ENCODE data around the gene TXNDC16. TPM values are rescaled to one million over a fixed set of nuclear protein-coding genes. Genes with fewer than 3 reads are reported as not detected.

The TXNDC16 gene
- total RNA-seq, 1 experiment from 2014 or later: 13.2 TPM

GRCh38 chr14:52412426-52412825 is 139.9 kb downstream of the TXNDC16 start:
- Histone ChIP-seq H3K4me1 (ENCODE audit: insufficient read depth, low read length) (no peaks in the 10 kb centered on the region), H3K18ac (ENCODE audit: insufficient read length, low read depth, low read length) (no peak overlapping the region), H3K56ac (ENCODE audit: insufficient read length, low read depth, low read length) (no peak overlapping the region), H3K14ac (ENCODE audit: insufficient read depth, low read length) (no peak overlapping the region), H2BK120ac (ENCODE audit: low read depth, low read length, poor library complexity, severe bottlenecking) (no peak overlapping the region), H3K23ac (ENCODE audit: insufficient read length, low read depth, low read length) (no peak overlapping the region), H4K91ac (ENCODE audit: insufficient read length, low read depth, low read length) (no peak overlapping the region), H2AK5ac (ENCODE audit: insufficient read length, low read length) (no peak overlapping the region), H3K27ac (ENCODE audit: insufficient read length, low read depth, low read length) (no peak overlapping the region), H3K4me2 (ENCODE audit: insufficient read depth, insufficient read length, low read length) (no peak overlapping the region), H3K4ac (ENCODE audit: low read depth, low read length) (no peak overlapping the region), H3K27me3 (ENCODE audit: insufficient read depth, low read length) (no peaks in the 10 kb centered on the region), H3K9me3 (ENCODE audit: control insufficient read depth, low read depth, low read length) (no peaks in the 10 kb centered on the region), H2BK20ac (ENCODE audit: low read depth, low read length, poor library complexity, severe bottlenecking) (no peak overlapping the region), H4K5ac (ENCODE audit: insufficient read length, low read depth, low read length) (no peak overlapping the region), H4K20me1 (ENCODE audit: control insufficient read depth, insufficient read depth, insufficient read length) (no peaks in the 10 kb centered on the region), H2AFZ (ENCODE audit: low read length) (no peak overlapping the region), H3K23me2 (ENCODE audit: insufficient read length, low read depth, low read length, poor library complexity, severe bottlenecking) (no peaks in the 10 kb centered on the region), H2BK5ac (ENCODE audit: insufficient read length, low read length) (no peak overlapping the region), H3T11ph (ENCODE audit: low read length) (no peak overlapping the region), H3K9ac (ENCODE audit: extremely low read depth, insufficient read length, low read length) (no peak overlapping the region), H2BK15ac (ENCODE audit: low read depth, low read length) (no peak overlapping the region), H2BK12ac (ENCODE audit: insufficient read length, low read depth, low read length) (no peak overlapping the region), H3K79me1 (ENCODE audit: insufficient read depth, low read depth, low read length, poor library complexity, severe bottlenecking) (no peaks in the 10 kb centered on the region), H3K79me2 (ENCODE audit: insufficient read depth, low read length) (no peaks in the 10 kb centered on the region), H4K8ac (replicated peaks; ENCODE audit: insufficient read length, low read depth, low read length) (no peak overlapping the region)
- H3K9me3 Mint-ChIP-seq: no peaks in the 10 kb centered on the region
- H3K27me3 Mint-ChIP-seq (ENCODE audit: low read depth): no peaks in the 10 kb centered on the region
- no peak overlapping the region for H3K4me3 Mint-ChIP-seq
- no peak for DNase-seq
- no CpG with 5 or more reads among the region's 1 CpG for WGBS (ENCODE audit: extremely low coverage, insufficient read length, low lambda C conversion rate)
- H3K27ac Mint-ChIP-seq: no peak overlapping the region
- H3K36me3 Mint-ChIP-seq (ENCODE audit: insufficient read depth in 1 of 3, low read depth in 3 of 3): no peaks in the 10 kb centered on the region
- H3K4me1 Mint-ChIP-seq: no peaks in the 10 kb centered on the region
- TF ChIP-seq CTCF (conservative IDR thresholded peaks at IDR 0.05): no peak

All from H9 (cell line).